GM19099 (cell line): ENCODE measurements around the gene TOR4A.

Experiments used
- POLR2A ChIP-seq: IDR thresholded peaks from 3 replicates; pipeline ENCODE4 v1.6.1; 2011; ENCODE audit warnings: low read depth; ENCODE audit not compliant: insufficient read length; ENCODE audit errors: extremely low read depth

TOR4A gene

DNA sequence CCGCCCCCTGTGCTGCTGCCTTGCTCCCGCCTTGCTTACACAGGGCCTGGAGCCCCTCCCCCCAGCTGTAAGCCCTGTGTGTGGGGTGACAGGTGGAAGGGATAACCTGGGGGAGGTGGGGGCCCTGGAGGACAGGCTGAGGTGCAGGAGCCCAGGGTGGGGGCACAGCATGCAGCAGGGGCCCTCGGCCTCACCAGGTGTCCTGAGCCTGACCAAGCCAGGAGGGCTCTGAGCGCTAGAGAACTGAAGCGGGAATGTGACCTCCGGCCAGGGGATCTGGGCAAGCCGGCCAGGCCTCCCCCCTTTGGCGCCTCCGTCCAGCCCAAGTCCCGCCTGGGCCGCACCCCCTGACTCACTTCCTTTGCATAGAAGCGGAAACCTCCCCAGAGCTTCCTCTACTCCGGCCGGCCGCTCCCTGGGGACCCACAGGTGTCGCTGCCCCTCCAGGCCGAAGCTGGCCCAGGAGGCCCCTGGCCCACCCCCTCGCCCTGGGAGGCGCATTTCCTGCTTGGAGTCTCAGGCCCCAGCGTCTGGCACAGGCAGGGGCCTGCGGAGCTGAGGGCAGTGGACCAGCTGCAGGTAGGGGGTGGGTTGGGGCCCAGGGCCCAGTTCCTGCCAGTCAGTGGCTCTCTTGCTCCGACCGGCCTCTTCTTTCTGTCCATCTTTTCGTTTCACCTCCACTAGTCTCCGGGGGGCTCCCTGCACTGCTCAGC is at the start of gene TOR4A:
Gene TOR4A, plus strand, starts transcription at position 398 of the 713 bp plus-strand sequence. CDS start 964 bp downstream, outside the sequence.
- TF ChIP-seq POLR2A, result peak; percentile 74

DNA sequence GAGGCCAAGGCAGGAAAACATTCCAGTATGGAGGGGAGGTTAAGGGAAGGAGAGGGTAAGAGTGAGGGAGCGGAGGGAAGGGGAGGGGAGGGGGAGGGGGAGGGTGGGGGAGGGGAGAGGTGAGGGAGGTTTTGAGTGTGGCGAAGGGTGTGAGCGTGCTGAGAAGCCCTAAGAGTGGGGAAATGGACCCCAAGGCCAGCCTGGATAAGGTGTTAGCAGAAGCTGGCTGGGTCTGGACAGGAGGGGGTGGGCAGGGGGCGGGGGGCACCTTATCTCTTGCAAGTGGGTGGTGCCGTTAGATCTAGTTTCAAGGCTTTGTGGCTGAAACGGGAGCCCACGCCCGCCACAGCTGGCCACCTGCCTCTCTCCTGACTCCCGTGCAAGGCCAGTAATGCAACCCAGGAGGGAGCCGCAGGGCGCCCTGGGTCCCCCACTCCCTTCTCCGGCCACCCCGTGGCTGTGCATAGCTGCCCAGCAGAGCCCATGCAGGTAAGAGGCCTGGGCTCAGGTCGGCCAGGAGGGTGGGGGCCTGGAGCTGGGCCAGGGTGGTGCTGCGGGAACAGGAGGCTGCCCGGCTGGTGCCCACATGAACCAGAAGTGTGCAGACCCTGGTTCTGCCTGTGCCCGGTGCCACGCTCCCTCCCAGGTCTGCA is 49.5 kb upstream of the TOR4A start:
- TF ChIP-seq POLR2A, result no peak

DNA sequence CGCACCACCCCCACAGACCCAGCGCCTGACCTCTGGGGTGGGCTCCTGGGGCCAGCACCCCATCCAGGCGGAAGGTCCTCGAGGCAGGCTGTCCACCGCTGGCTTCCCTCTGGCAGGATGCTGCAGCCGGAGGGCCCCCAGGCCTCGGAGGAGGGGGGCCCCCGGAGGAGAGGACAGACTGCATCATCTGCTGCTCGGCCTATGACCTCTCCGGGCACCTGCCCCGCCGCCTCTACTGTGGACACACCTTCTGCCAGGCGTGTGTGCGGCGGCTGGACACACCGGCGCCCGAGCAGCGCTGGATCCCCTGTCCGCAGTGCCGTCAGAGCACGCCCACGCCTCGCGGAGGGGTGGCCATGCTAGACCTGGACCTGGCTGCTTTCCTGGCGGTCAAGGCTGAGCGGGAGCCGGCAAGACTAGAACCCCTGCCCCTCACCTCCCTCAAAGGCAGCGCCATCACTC is 49.0 kb upstream of the TOR4A start:
- no peak for TF ChIP-seq POLR2A

DNA sequence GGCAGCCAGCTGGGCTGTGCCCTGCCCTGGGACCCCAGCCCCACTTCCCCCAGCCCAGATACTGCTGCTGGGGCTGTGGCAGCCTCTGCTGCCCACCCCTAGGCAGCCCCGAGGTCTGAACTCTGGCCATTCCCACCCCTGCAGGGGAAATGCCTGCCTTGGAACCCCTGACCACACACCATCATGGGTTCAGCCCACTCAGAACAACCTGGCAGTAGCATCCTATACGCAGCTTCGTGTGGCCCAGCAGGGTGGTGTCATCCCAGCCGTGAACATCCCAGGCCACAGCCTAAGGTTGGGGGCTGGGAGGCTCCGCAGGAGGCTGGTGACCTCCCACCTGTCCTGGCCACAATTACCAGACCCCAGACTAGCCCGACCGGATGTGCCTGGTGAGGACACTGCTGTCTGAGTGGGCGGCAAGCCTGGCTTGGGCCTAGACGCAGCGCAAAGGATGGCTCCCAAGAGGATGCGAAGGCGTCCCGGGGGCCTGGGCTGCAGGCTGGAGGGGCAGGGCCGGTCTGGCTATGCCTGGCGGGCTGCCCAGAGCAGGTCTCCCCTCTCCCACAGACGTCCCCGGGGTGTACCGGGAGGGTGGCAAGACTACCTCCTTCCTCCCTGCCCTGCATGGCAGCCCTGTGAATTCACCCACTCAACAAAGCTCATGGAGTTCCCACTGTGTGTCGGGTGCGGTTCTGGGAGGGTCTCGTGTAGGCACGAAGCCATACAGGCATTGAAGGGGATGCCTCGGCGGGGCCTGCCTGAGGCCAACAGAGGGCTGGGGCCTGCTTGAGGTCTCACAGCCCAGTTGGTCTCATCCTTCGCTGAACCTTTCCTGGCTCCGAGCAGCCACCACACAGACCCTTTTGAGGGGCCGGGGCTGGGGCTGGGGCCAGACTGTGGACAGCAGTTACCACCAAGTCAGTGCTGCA is 48.3 kb upstream of the TOR4A start:
- no peak for TF ChIP-seq POLR2A

DNA sequence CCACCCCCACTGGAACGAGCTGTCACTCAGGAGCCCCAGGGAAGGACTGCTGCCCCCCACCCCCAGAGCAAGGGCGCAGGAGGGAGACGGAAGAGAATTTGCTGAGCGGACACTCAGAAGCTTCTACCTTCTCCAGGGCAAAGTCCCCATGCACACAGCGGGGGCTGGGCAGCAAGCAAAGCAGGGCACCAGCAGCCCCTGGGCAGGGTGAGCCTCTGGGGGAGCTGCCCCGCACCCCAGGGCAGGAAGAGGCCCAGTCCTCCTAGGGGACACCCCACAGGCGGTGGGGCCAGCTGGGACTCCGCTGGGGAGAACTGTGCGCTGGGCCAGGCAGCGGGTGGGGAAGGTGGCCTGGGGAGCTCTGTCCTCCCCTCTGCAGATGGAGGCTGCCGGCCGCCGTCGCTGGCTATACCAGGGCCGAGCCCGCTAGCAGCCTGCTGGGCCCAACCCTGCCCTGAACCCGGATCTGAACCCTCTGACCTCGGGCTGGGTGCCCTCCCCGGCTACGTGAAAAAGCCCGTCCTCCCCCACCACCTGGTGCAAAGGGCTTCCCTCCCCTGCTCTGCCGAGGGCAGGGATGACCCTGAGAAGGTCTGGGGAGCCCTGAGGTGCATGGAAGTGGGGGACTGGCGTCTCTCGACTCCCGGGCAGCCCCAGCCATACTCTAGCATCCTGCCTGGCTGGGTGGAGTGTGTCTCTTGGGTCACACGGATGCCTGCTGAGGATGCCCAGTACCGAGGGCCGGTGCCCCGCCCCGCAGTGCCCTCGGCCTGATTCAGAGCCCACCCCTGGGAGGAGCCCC is 47.4 kb upstream of the TOR4A start:
- TF ChIP-seq POLR2A, result no peak

DNA sequence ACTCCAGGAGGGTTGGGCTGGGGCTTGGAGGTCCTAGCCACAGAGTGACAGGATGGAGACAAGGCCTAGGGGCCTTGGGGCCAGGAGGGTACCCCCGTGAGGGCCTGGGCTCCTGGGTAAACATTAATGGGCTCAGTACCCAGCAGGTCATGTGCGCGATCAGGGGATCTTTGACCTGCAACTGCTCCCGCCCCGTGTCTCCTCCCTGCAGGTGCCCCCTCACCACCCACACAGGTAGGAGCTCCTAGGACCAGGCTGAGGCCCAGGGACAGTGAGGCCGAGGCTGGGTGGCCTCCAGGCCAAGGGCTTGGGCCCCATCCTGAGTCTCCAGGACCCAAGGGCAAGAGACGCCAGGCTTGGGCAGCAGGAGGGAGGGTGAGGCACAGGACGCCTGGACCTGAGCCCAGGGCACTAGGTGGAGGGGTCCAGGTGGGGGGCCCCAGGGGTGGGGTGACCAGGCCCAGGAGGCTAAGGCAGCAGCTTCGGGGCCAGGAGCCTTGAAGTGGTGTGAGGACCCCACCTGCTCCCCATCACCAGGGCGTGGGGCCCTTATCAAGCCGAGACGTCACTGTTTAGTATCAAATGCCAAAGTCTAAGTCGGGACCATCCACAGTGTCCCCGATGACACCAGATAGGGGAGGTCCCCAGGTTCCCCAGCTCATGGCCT is 46.7 kb upstream of the TOR4A start, which contains the start of gene SLC34A3:
Gene SLC34A3, plus strand, starts transcription at position 197 of the 667 bp plus-strand sequence. CDS start 802 bp downstream, outside the sequence.
- TF ChIP-seq POLR2A, result no peak

DNA sequence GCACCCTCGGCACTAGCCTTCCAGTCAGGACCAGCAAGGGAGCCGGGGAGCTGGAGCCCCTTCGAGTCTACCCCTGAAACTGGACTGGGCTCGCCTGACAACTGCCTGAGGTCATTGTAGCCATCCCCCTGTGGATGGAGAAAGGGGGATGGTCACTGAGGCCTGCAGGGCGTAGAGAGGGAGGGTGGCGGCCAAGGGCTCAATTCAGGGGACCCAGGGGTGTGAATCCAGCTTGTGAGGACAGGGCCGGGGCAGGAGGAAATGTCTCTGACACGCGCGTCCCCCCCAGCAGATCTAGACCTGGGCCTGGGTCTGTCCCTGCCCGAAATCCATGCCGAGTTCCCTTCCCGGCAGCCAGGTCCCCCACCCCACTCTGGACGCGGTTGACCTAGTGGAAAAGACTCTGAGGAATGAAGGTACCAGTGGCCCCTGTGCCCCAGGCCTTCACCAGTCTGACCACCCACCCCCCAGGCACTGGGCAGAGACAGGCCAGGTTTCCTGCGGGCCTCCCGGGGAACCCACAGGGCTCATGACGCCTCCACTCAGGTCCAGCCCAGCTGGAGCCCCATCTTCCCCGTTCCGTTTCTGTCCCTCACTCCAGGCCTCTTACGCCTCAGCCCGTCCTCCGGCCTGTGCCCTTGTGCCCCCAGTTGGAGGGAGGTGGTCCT is 46.0 kb upstream of the TOR4A start:
- TF ChIP-seq POLR2A, result no peak

DNA sequence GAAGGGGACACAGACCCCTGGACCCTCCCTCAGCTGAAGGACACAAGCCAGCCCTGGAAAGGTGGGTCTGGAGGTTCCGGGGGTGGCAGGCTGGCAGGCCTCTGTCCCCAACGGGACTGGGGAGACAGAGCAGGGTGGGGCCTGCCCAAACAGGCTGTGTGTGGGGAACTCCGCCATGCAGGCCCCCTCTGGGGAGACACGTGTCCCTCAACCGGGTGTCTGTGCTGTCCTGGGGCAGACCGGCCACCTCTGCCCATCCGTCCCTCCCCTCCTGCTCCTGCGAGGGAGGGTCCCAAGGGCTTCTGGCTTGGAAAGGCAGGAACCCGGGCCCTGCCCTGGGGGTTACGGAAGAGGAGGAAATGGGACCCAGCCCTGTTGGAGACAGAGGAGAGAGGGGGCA is 45.4 kb upstream of the TOR4A start:
- TF ChIP-seq POLR2A, result no peak

DNA sequence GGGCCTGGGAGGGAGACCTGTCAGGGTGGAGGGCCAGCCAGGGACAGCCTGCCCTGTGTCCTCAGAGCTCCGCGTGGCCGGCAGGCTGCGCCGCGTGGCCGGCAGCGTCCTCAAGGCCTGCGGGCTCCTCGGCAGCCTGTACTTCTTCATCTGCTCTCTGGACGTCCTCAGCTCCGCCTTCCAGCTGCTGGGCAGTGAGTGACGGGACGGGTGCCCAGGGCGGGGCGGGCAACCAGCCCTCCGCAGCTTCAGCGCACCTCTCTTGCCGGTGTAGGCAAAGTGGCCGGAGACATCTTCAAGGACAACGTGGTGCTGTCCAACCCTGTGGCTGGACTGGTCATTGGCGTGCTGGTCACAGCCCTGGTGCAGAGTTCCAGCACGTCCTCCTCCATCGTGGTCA is 45.0 kb upstream of the TOR4A start:
- TF ChIP-seq POLR2A, result no peak

DNA sequence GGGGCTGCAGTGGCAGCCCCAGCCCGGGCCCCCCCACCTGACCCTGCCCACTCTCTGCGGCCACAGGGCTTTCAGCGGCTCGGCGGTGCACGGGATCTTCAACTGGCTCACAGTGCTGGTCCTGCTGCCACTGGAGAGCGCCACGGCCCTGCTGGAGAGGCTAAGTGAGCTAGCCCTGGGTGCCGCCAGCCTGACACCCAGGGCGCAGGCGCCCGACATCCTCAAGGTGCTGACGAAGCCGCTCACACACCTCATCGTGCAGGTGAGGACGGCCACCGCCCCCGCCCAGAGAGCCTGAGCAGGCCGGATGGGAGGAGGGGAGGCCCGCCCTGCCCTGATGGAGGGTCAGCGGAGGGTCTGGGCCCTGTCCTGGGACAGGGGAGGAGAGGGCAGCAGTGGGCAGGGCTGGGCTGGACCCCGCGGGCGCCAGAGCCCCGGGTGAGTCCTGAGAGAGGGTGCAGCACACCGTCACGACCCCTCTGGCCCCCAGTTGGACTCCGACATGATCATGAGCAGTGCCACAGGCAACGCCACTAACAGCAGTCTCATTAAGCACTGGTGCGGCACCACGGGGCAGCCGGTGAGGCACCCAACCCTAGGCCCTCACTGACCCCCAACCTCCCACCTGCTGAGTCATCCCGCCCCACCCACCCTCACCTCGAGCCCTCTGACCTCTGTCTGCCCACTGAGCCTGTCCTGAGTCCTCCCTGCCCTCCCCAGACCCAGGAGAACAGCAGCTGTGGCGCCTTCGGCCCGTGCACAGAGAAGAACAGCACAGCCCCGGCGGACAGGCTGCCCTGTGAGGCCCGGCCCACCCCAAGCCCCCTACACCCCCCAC is 44.2 kb upstream of the TOR4A start:
- TF ChIP-seq POLR2A, result no peak

DNA sequence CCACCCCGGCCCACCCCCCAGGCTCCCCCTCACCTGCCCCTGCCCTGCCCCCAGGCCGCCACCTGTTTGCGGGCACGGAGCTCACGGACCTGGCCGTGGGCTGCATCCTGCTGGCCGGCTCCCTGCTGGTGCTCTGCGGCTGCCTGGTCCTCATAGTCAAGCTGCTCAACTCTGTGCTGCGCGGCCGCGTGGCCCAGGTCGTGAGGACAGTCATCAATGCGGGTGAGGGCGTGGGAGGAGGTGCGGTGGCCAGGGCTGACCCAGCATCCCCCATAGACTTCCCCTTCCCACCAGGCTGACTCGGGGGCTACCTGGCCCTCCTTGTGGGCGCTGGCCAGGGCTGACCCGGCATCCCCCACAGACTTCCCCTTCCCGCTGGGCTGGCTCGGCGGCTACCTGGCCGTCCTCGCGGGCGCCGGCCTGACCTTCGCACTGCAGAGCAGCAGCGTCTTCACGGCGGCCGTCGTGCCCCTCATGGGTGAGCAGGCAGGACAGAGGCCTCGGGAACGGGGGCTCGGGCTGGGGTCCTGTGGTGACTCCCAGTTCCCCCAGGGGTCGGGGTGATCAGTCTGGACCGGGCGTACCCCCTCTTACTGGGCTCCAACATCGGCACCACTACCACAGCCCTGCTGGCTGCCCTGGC is 43.4 kb upstream of the TOR4A start:
- TF ChIP-seq POLR2A, result no peak
